Nephron (organoid): ENCODE measurements around the gene ACOXL.

Experiments used
- H3K27ac Mint-ChIP-seq, 3 experiments: 2 replicates each; pipeline ENCODE4 v1.8.0; 2020; ENCODE audit warnings: mixed read lengths in 3 of 3, mild to moderate bottlenecking in 2 of 3, moderate library complexity in 1 of 3
- H3K27me3 Mint-ChIP-seq: 2 replicates; pipeline ENCODE4 v1.8.0; 2021; ENCODE audit warnings: low read depth, mild to moderate bottlenecking, moderate library complexity, mixed read lengths
- H3K36me3 Mint-ChIP-seq: 2 replicates; pipeline ENCODE4 v1.8.0; 2020; ENCODE audit warnings: low read depth, mixed read lengths
- H3K4me1 Mint-ChIP-seq: 2 replicates; pipeline ENCODE4 v1.8.0; 2020; ENCODE audit warnings: mixed read lengths
- H3K4me3 Mint-ChIP-seq, 3 experiments: 2 replicates each; pipeline ENCODE4 v1.8.0; 2020; ENCODE audit warnings: mild to moderate bottlenecking in 3 of 3, mixed read lengths in 3 of 3, moderate library complexity in 2 of 3
- H3K9me3 Mint-ChIP-seq: 2 replicates; pipeline ENCODE4 v1.8.0; 2020; ENCODE audit warnings: mixed read lengths
- CTCF ChIP-seq, 3 experiments: fragments of 200-600 bp; sonication (generic); IDR thresholded peaks; one replicate each; pipeline ENCODE4 v1.5.0; 2021; ENCODE audit warnings: antibody characterized with exemption in 3 of 3; ENCODE audit not compliant: unreplicated experiment in 3 of 3

The ACOXL gene

GRCh38 chr2:110897966-110898365 is 165.6 kb downstream of the ACOXL start:
- peaks cover 3% of the 10 kb centered on the region for H3K36me3 Mint-ChIP-seq
- peaks cover 22% of the 10 kb centered on the region for H3K4me1 Mint-ChIP-seq
- peaks cover 5% of the 10 kb centered on the region for H3K27me3 Mint-ChIP-seq
- no peak overlapping the region for H3K27ac Mint-ChIP-seq
- H3K9me3 Mint-ChIP-seq: peaks cover 20% of the 10 kb centered on the region
- H3K4me3 Mint-ChIP-seq: no peak overlapping the region
- no peak for TF ChIP-seq CTCF (IDR thresholded peaks at IDR 0.05; ENCODE audit: unreplicated experiment in 3 of 3)

GRCh38 chr2:110900191-110900590 is 167.8 kb downstream of the ACOXL start:
- no peak overlapping the region for H3K4me3 Mint-ChIP-seq
- peaks cover 5% of the 10 kb centered on the region for H3K27me3 Mint-ChIP-seq

GRCh38 chr2:110903548-110903947 is 171.2 kb downstream of the ACOXL start:
- H3K4me3 Mint-ChIP-seq: no peak overlapping the region
- peak overlapping the region; percentile 48 to 82 (median 62) for H3K27ac Mint-ChIP-seq
- peaks cover 48% of the 10 kb centered on the region for H3K4me1 Mint-ChIP-seq
- H3K27me3 Mint-ChIP-seq: peaks cover 12% of the 10 kb centered on the region
- no peak for TF ChIP-seq CTCF (IDR thresholded peaks at IDR 0.05; ENCODE audit: unreplicated experiment in 3 of 3)
- no peaks in the 10 kb centered on the region for H3K36me3 Mint-ChIP-seq
- H3K9me3 Mint-ChIP-seq: peaks cover under 1% of the 10 kb centered on the region

More at GRCh38 chr2:110900191-110900590, 167.8 kb downstream of the ACOXL start:
- Mint-ChIP-seq H3K36me3 (peaks cover 3% of the 10 kb centered on the region), H3K9me3 (peaks cover 14% of the 10 kb centered on the region), H3K4me1 (peaks cover 44% of the 10 kb centered on the region), H3K27ac (no peak overlapping the region)
- no peak for TF ChIP-seq CTCF (IDR thresholded peaks at IDR 0.05; ENCODE audit: unreplicated experiment in 3 of 3)

GRCh38 chr2:110904116-110904778 is 171.9 kb downstream of the ACOXL start:
- H3K27ac Mint-ChIP-seq: peak overlapping the region; percentile 48 to 82 (median 62)
- no peak for TF ChIP-seq CTCF (IDR thresholded peaks at IDR 0.05; ENCODE audit: unreplicated experiment in 3 of 3)

GRCh38 chr2:110904779-110905148 is 172.4 kb downstream of the ACOXL start:
- TF ChIP-seq CTCF (IDR thresholded peaks at IDR 0.05; ENCODE audit: unreplicated experiment in 3 of 3): no peak
- H3K27me3 Mint-ChIP-seq: peaks cover 12% of the 10 kb centered on the region
- peak overlapping the region in 1 of 3 experiments; percentile 82 for H3K27ac Mint-ChIP-seq
- no peak overlapping the region for H3K4me3 Mint-ChIP-seq
- no peaks in the 10 kb centered on the region for H3K9me3 Mint-ChIP-seq
- H3K36me3 Mint-ChIP-seq: no peaks in the 10 kb centered on the region
- H3K4me1 Mint-ChIP-seq: peaks cover 48% of the 10 kb centered on the region

More at GRCh38 chr2:110904116-110904778, 171.9 kb downstream of the ACOXL start:
- Mint-ChIP-seq H3K36me3 (no peaks in the 10 kb centered on the region), H3K27me3 (peaks cover 12% of the 10 kb centered on the region), H3K4me1 (peaks cover 48% of the 10 kb centered on the region), H3K9me3 (no peaks in the 10 kb centered on the region), H3K4me3 (no peak overlapping the region)

GRCh38 chr2:110905217-110905616 is 172.8 kb downstream of the ACOXL start:
- Mint-ChIP-seq H3K4me3 (no peak overlapping the region), H3K4me1 (peaks cover 48% of the 10 kb centered on the region), H3K36me3 (no peaks in the 10 kb centered on the region), H3K27ac (peak overlapping the region in 1 of 3 experiments; percentile 82), H3K9me3 (no peaks in the 10 kb centered on the region), H3K27me3 (peaks cover 12% of the 10 kb centered on the region)
- TF ChIP-seq CTCF (IDR thresholded peaks at IDR 0.05; ENCODE audit: unreplicated experiment in 3 of 3): no peak
